Dedifferentiated amniotic fluid mesenchymal stem cell (primary cell): ENCODE results near the gene CSK.
A peak's percentile ranks its signal among the peaks of the same experiment; 100 is the strongest.
"Not testable (repeated sequence)": the region's sequence is repeated elsewhere in the genome, so short reads cannot be mapped to it uniquely, and the experiment has no call there.

Source experiments
- DNase-seq: peaks from one replicate; pipeline ENCODE4 v3.0.0-alpha.2; 2016; ENCODE audit errors: extremely low spot score

The CSK gene

GRCh38 chr15:74781431-74782258 lies at the start of gene CSK:
Gene CSK (plus strand): TSS chr15:74782080. CDS start chr15:74798298, 16,218 bp downstream.
- DNase-seq, result peak; percentile 43

- DNase-seq, result no peak
These were observed 49.0 kb upstream of the CSK start for GRCh38 chr15:74732846-74733245.

GRCh38 chr15:74733269-74733668 lies 48.6 kb upstream of the CSK start:
- no peak for DNase-seq

- DNase-seq, result no peak
These were observed 46.6 kb upstream of the CSK start for GRCh38 chr15:74735305-74735704.

- not testable (repeated sequence) for DNase-seq
These were observed 43.6 kb upstream of the CSK start for GRCh38 chr15:74738239-74738638.

GRCh38 chr15:74742422-74742821 lies 39.5 kb upstream of the CSK start:
- no peak for DNase-seq

- no peak for DNase-seq
These were observed 35.5 kb upstream of the CSK start for GRCh38 chr15:74746389-74746788.

- no peak for DNase-seq
These were observed 33.4 kb upstream of the CSK start, which contains the start of gene CYP1A2 for GRCh38 chr15:74748322-74748946. Gene CYP1A2 (plus strand): TSS chr15:74748845. CDS start chr15:74749739, 894 bp downstream.

GRCh38 chr15:74749832-74750231 lies 32.0 kb upstream of the CSK start:
- DNase-seq, result no peak

GRCh38 chr15:74750751-74751150 lies 31.1 kb upstream of the CSK start:
- DNase-seq, result no peak

GRCh38 chr15:74752011-74752410 lies 29.9 kb upstream of the CSK start:
- no peak for DNase-seq

- DNase-seq, result peak; percentile 57
These were observed 29.3 kb upstream of the CSK start for GRCh38 chr15:74752531-74752930.

- DNase-seq, result no peak
These were observed 27.2 kb upstream of the CSK start for GRCh38 chr15:74754593-74755215.

GRCh38 chr15:74758736-74759135 lies 23.1 kb upstream of the CSK start:
- DNase-seq, result no peak

GRCh38 chr15:74762791-74763150 lies 19.1 kb upstream of the CSK start:
- no peak for DNase-seq

GRCh38 chr15:74763416-74763815 lies 18.5 kb upstream of the CSK start:
- DNase-seq, result no peak

GRCh38 chr15:74767167-74768098 lies 14.4 kb upstream of the CSK start:
- DNase-seq, result no peak

- no peak for DNase-seq
These were observed 13.6 kb upstream of the CSK start for GRCh38 chr15:74768099-74768770.

- DNase-seq, result peak; percentile 62
These were observed 13.0 kb upstream of the CSK start for GRCh38 chr15:74768771-74769342.

GRCh38 chr15:74769463-74770025 lies 12.3 kb upstream of the CSK start:
- no peak for DNase-seq
